K562 (cell line): ENCODE measurements around the gene GOSR1. TPM values are rescaled to one million over a fixed set of nuclear protein-coding genes. Genes with fewer than 3 reads are reported as not detected.
"Not testable (repeated sequence)": the region's sequence is repeated elsewhere in the genome, so short reads cannot be mapped to it uniquely, and the experiment has no call there.

Experiments used
- ATAC-seq: fragments of 200-7000 bp; cut with Tn5 transposase; 3 replicates; pipeline ENCODE4 v1.9.1; 2020; ENCODE audit warnings: moderate library complexity
- BruUV-seq: library from RNA; stranded (reverse); fragments of 400-500 nt; replicated peaks from 2 replicates; lab custom pipeline; 2021; lab: Mats Ljungman, UMichigan
- CTCF ChIA-PET: fragments of 300-600 bp; formaldehyde crosslinking; extraction: SDS; loops from one replicate; lab custom pipeline; 2021; ENCODE audit warnings: low intra/inter-chr PET ratio; lab: Yijun Ruan, JAX
- POLR2A ChIA-PET: fragments of 300-600, 350-650 bp; sonication (Branson Sonifier 250); formaldehyde crosslinking; extraction: SDS; loops from one replicate; lab custom pipeline; 2021; ENCODE audit warnings: antibody characterized with exemption, inconsistent platforms; lab: Yijun Ruan, JAX
- DNase-seq, 4 experiments: peaks; one replicate each; pipeline versions ENCODE4 v3.0.0 to v3.0.0-alpha.2; 2011 to 2018; ENCODE audit warnings: low spot score in 3 of 4, mixed read lengths in 3 of 4; ENCODE audit errors: extremely low read depth in 1 of 4
- FAIRE-seq: peaks from 2 replicates; lab custom pipeline; 2011; peaks lifted over from hg19 to GRCh38; lab: Jason Lieb, UNC
- H2AFZ ChIP-seq: 2 replicates; pipeline ENCODE4 v1.6.0; 2011; ENCODE audit warnings: low read depth, low read length, control low read depth, inconsistent platforms
- H3K27ac ChIP-seq: fragments of 200-600 bp; 3 replicates; pipeline ENCODE4 v1.8.0; 2011; ENCODE audit warnings: low read depth, mild to moderate bottlenecking, control low read depth, inconsistent platforms, low read length, moderate library complexity, mixed read lengths; ENCODE audit errors: extremely low read depth
- H3K27me3 ChIP-seq, 2 experiments: fragments of 300-600 bp in 1 of 2; 2 replicates in 1 of 2; 3 replicates in 1 of 2; pipeline versions ENCODE4 v1.6.0 to v1.8.0; 2011; ENCODE audit warnings: inconsistent platforms in 2 of 2, low read length in 2 of 2, mild to moderate bottlenecking in 1 of 2, mixed read lengths in 1 of 2, moderate library complexity in 1 of 2; ENCODE audit not compliant: control insufficient read depth in 2 of 2, insufficient read depth in 2 of 2
- H3K36me3 ChIP-seq: fragments of 300-600 bp; 3 replicates; pipeline ENCODE4 v1.8.0; 2011; ENCODE audit warnings: mild to moderate bottlenecking, low read length, inconsistent platforms; ENCODE audit not compliant: control insufficient read depth, insufficient read depth
- H3K4me1 ChIP-seq, 2 experiments: fragments of 200-600 bp in 1 of 2; replicated peaks in 1 of 2; 2 replicates in 1 of 2; 3 replicates in 1 of 2; pipeline versions ENCODE4 v1.5.1 to v1.8.0; 2011; ENCODE audit warnings: inconsistent platforms in 2 of 2, low read length in 2 of 2, mild to moderate bottlenecking in 1 of 2, mixed read lengths in 1 of 2, moderate library complexity in 1 of 2; ENCODE audit not compliant: control insufficient read depth in 2 of 2, insufficient read depth in 2 of 2
- H3K4me2 ChIP-seq: 2 replicates; pipeline ENCODE4 v1.6.1; 2011; ENCODE audit warnings: low read length, control low read depth, inconsistent platforms, mixed read lengths; ENCODE audit not compliant: insufficient read depth
- H3K4me3 ChIP-seq: fragments of 200-600 bp; sonication (generic), shearing (Covaris generic); 2 replicates; pipeline ENCODE4 v1.5.1; 2016; ENCODE audit warnings: control low read depth, inconsistent platforms
- H3K79me2 ChIP-seq: fragments of 200-600 bp; 3 replicates; pipeline ENCODE4 v1.8.0; 2011; ENCODE audit warnings: low read length, inconsistent platforms; ENCODE audit not compliant: control insufficient read depth, insufficient read depth
- H3K9ac ChIP-seq, 2 experiments: 2 replicates each; pipeline versions ENCODE4 v1.6.0 to v1.6.1; 2011; ENCODE audit warnings: low read depth in 2 of 2, low read length in 2 of 2, control low read depth in 1 of 2, inconsistent platforms in 1 of 2, mild to moderate bottlenecking in 1 of 2, mixed read lengths in 1 of 2; ENCODE audit not compliant: insufficient read depth in 1 of 2
- H3K9me1 ChIP-seq: one replicate; pipeline ENCODE4 v1.6.0; 2011; ENCODE audit warnings: inconsistent platforms, mild to moderate bottlenecking, low read length, moderate library complexity; ENCODE audit not compliant: control insufficient read depth, insufficient read depth
- H3K9me3 ChIP-seq: replicated peaks from 2 replicates; pipeline ENCODE4 v1.5.1; 2011; ENCODE audit warnings: low read depth, low read length, inconsistent platforms; ENCODE audit not compliant: control insufficient read depth, insufficient read depth
- H4K20me1 ChIP-seq: replicated peaks from 2 replicates; pipeline ENCODE4 v1.6.1; 2011; ENCODE audit warnings: low read length, inconsistent platforms, mixed read lengths; ENCODE audit not compliant: control insufficient read depth, insufficient read depth
- MAZ ChIP-seq, 2 experiments: fragments of 450-650 bp in 1 of 2; sonication (generic) in 1 of 2; formaldehyde crosslinking; IDR thresholded peaks in 1 of 2; conservative IDR thresholded peaks in 1 of 2; 2 replicates each; pipeline versions ENCODE4 v1.4.0 to v1.5.0; 2020; ENCODE audit warnings: mild to moderate bottlenecking in 1 of 2, missing genetic modification reagents in 1 of 2
- MTA1 ChIP-seq: fragments of 450-650 bp; IDR thresholded peaks from 2 replicates; pipeline ENCODE4 v1.6.1; 2017; ENCODE audit warnings: borderline replicate concordance
- MXD1 ChIP-seq: fragments of 250-450 bp; sonication (Bioruptor Pico); IDR thresholded peaks from 2 replicates; pipeline ENCODE4 v1.8.0; 2021; ENCODE audit warnings: borderline replicate concordance, mild to moderate bottlenecking, moderate library complexity; ENCODE audit not compliant: poor library complexity, severe bottlenecking
- SMARCE1 ChIP-seq: fragments of 450-650 bp; IDR thresholded peaks from 2 replicates; pipeline ENCODE4 v1.7.1; 2016; ENCODE audit warnings: mild to moderate bottlenecking
- SNRNP70 ChIP-seq: fragments of 200-400 bp; formaldehyde crosslinking; optimal IDR thresholded peaks from 2 replicates; pipeline ENCODE3; 2017; ENCODE audit warnings: low read depth, low read length
- TAF7 ChIP-seq: fragments of 450-650 bp; IDR thresholded peaks from 2 replicates; pipeline ENCODE4 v1.6.1; 2016; ENCODE audit warnings: missing genetic modification characterization, missing compliant biosample characterization
- ZFP36 ChIP-seq: fragments of 150-350 bp; IDR thresholded peaks from 2 replicates; pipeline ENCODE4 v1.6.1; 2018; ENCODE audit warnings: low read length, low read depth; ENCODE audit not compliant: partially characterized antibody
- ZNF324 ChIP-seq: fragments of 250-450 bp; sonication (Bioruptor Pico); IDR thresholded peaks from 2 replicates; pipeline ENCODE4 v1.4.0; 2020; ENCODE audit warnings: mild to moderate bottlenecking
- WGBS: fragments of 100-300 bp; shearing (Covaris generic); methylation state at CpG from one replicate; pipeline ENCODE4 v1.1.6; 2016; ENCODE audit warnings: low coverage, mixed read lengths; ENCODE audit not compliant: insufficient coverage; ENCODE audit errors: missing lambda C conversion rate; 5-methylcytosine and 5-hydroxymethylcytosine counted together
- in situ Hi-C: fragments of 300-500 bp; cut with MboI; formaldehyde crosslinking; loops from 4 replicates; pipeline ENCODE4 v1.15.0; 2018; ENCODE audit warnings: inconsistent platforms, mixed read lengths
- intact Hi-C: fragments of 100-400 bp; cut with micrococcal nuclease; formaldehyde crosslinking; loops from 2 replicates; pipeline ENCODE4 v1.14.2; 2022
- polyA plus RNA-seq, 8 experiments: library from polyadenylated mRNA; depleted of rRNA in 4 of 8; stranded (reverse) in 5 of 8; unstranded in 3 of 8; fragments of >200 nt; fragmentation: Nextera tagmentation in 2 of 8; fragmentation: Illumina TruSeq in 1 of 8; extraction: Ambion mirVana in 2 of 8; extraction: Trizol in 1 of 8; gene quantifications; 2 replicates each; pipeline versions ENCODE4 v1.2.1 to v1.2.3, GENCODE V29; 2011 to 2014; ENCODE audit warnings: inconsistent platforms in 1 of 8, missing spikeins in 1 of 8
- total RNA-seq, 7 experiments: library from RNA; depleted of rRNA in 6 of 7; stranded (reverse); fragments of >200 nt in 6 of 7; fragmentation: Illumina TruSeq in 2 of 7; extraction: Trizol in 2 of 7; gene quantifications; 2 replicates each; pipeline versions ENCODE4 v1.2.1 to v1.2.3, GENCODE V29; 2011 to 2021; ENCODE audit warnings: low replicate concordance in 1 of 7

GOSR1 gene
- total and polyA plus RNA-seq, 9 of the 15 experiments (the other 6 are each of a cell fraction or from before 2014, with no cell fraction given): 17.6 to 95.5 (median 33.3) TPM

- 1% methylated on average over 9 of the region's 10 CpGs for WGBS
- H4K20me1 ChIP-seq, H2AFZ ChIP-seq, H3K9ac ChIP-seq, in situ Hi-C loops, H3K79me2 ChIP-seq, H3K27ac ChIP-seq, DNase-seq, H3K36me3 ChIP-seq, H3K9me3 ChIP-seq, FAIRE-seq, H3K4me3 ChIP-seq, H3K4me2 ChIP-seq, BruUV-seq, POLR2A ChIA-PET, H3K9me1 ChIP-seq: not testable (repeated sequence)
- CTCF ChIA-PET: interaction anchor here (0.6 kb wide), 1 partner anchor 141 kb away, joined by 3 read pairs; no protein-coding TSS in a partner anchor
- ATAC-seq: peak; percentile 45; the same call in 2 of the 3 replicates
- Histone ChIP-seq H3K27me3 (peaks cover 6 to 42% of the 10 kb centered on the region in 2 experiments; a peak in 4 of 5 replicates), H3K4me1 (peaks cover 0 to 14% of the 10 kb centered on the region in 2 experiments; a peak in 3 of 5 replicates)
- intact Hi-C loops: loop anchor here (10.0 kb wide), 1 partner anchor 148 kb away; no protein-coding TSS in a partner anchor
Measured at GRCh38 chr17:30566516-30567225, 89.5 kb downstream of the GOSR1 start.

GRCh38 chr17:30567231-30568116 lies 90.3 kb downstream of the GOSR1 start:
- in situ Hi-C loops: no loop called here
- no peak overlapping the region for H3K4me2 ChIP-seq

More at GRCh38 chr17:30567231-30568116, 90.3 kb downstream of the GOSR1 start:
- no TSS peak for BruUV-seq
- POLR2A ChIA-PET: interaction anchor here (0.6 to 0.9 kb wide), 3 partner anchors 285 to 982 kb away, joined by 3 to 5 read pairs (median 3); no protein-coding TSS in a partner anchor
- Histone ChIP-seq H4K20me1 (no peaks in the 10 kb centered on the region; the same call in none of the 2 replicates), H3K9me1 (no peaks in the 10 kb centered on the region), H3K27me3 (peaks cover 6 to 50% of the 10 kb centered on the region in 2 experiments; a peak in 4 of 5 replicates), H3K79me2 (no peaks in the 10 kb centered on the region), H3K36me3 (no peaks in the 10 kb centered on the region), H3K9me3 (no peaks in the 10 kb centered on the region), H3K4me3 (no peak overlapping the region)
- CTCF ChIA-PET: no interaction called here
- ATAC-seq: no peak
- FAIRE-seq: no peak
- DNase-seq: no peak
- intact Hi-C loops: loop anchor here (10.0 kb wide), 1 partner anchor 147 kb away; no protein-coding TSS in a partner anchor
- TF ChIP-seq MTA1 (no peak), SNRNP70 (no peak), ZNF324 (CRISPR knock-in tag) (no peak), ZFP36 (peak; percentile 42), SMARCE1 (no peak), MAZ (CRISPR knock-in tag; conservative IDR thresholded peaks at IDR 0.05 in 1 of 2, IDR thresholded peaks at IDR 0.05 in 1 of 2) (no peak), MXD1 (CRISPR knock-in tag) (no peak), TAF7 (tag) (no peak)
- TF ChIP-seq, all 486 proteins: peak for 1
- 3% methylated on average over 17 of the region's 17 CpGs for WGBS
- no peak overlapping the region for H3K9ac ChIP-seq
- peaks cover 0 to 14% of the 10 kb centered on the region in 2 experiments; a peak in 3 of 5 replicates for H3K4me1 ChIP-seq
- no peak overlapping the region for H2AFZ ChIP-seq
- no peak overlapping the region for H3K27ac ChIP-seq
